ENCODE data around the gene ZFC3H1. TPM values are rescaled to one million over a fixed set of nuclear protein-coding genes. Genes with fewer than 3 reads are reported as not detected.

Gene ZFC3H1
- total RNA-seq, 1 experiment from 2014 or later: 24.4 TPM

DNA sequence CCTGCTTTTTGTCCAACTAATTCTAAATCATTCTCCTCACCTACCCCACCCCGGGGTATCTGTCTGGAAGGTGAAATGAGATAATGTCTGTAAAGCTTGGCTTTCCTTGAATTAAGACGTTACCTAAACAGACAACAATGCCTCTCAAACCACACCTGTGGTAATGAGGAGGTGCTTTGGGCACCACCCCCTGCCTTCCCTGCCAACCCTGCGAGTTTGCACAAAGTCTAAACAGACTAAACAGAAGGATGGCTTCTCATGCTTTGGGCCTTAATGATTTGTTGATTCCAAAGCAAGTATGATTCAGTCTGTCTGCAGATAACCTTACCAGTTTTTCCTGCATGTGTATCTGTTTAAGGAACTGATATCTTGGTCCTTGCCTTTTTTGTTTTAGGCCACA is 82.4 kb downstream of the ZFC3H1 start:
- Histone ChIP-seq H3K79me2 (ENCODE audit: insufficient read depth, low read length) (no peaks in the 10 kb centered on the region), H3K4ac (ENCODE audit: low read depth, low read length) (no peak overlapping the region), H3K9ac (ENCODE audit: extremely low read depth, insufficient read length, low read length) (no peak overlapping the region), H2BK120ac (ENCODE audit: low read depth, low read length, poor library complexity, severe bottlenecking) (no peak overlapping the region), H4K5ac (ENCODE audit: insufficient read length, low read depth, low read length) (no peak overlapping the region), H3K23me2 (ENCODE audit: insufficient read length, low read depth, low read length, poor library complexity, severe bottlenecking) (no peaks in the 10 kb centered on the region), H3K4me2 (ENCODE audit: insufficient read depth, insufficient read length, low read length) (no peak overlapping the region), H3K18ac (ENCODE audit: insufficient read length, low read depth, low read length) (no peak overlapping the region), H4K8ac (replicated peaks; ENCODE audit: insufficient read length, low read depth, low read length) (no peak overlapping the region), H4K20me1 (ENCODE audit: control insufficient read depth, insufficient read depth, insufficient read length) (no peaks in the 10 kb centered on the region), H2BK15ac (ENCODE audit: low read depth, low read length) (no peak overlapping the region), H2BK12ac (ENCODE audit: insufficient read length, low read depth, low read length) (no peak overlapping the region), H3K79me1 (ENCODE audit: insufficient read depth, low read depth, low read length, poor library complexity, severe bottlenecking) (no peaks in the 10 kb centered on the region), H3K4me1 (ENCODE audit: insufficient read depth, low read length) (no peaks in the 10 kb centered on the region), H3K56ac (ENCODE audit: insufficient read length, low read depth, low read length) (no peak overlapping the region), H3T11ph (ENCODE audit: low read length) (no peak overlapping the region), H3K27ac (ENCODE audit: insufficient read length, low read depth, low read length) (no peak overlapping the region), H3K14ac (ENCODE audit: insufficient read depth, low read length) (no peak overlapping the region; the same call in 1 of the 2 replicates), H3K27me3 (ENCODE audit: insufficient read depth, low read length) (no peaks in the 10 kb centered on the region), H3K9me3 (ENCODE audit: control insufficient read depth, low read depth, low read length) (no peaks in the 10 kb centered on the region), H2BK5ac (ENCODE audit: insufficient read length, low read length) (no peak overlapping the region), H2AFZ (ENCODE audit: low read length) (no peak overlapping the region), H3K23ac (ENCODE audit: insufficient read length, low read depth, low read length) (no peak overlapping the region), H2BK20ac (ENCODE audit: low read depth, low read length, poor library complexity, severe bottlenecking) (no peak overlapping the region), H2AK5ac (ENCODE audit: insufficient read length, low read length) (no peak overlapping the region), H4K91ac (ENCODE audit: insufficient read length, low read depth, low read length) (no peak overlapping the region)
- TF ChIP-seq, protein P1, sequence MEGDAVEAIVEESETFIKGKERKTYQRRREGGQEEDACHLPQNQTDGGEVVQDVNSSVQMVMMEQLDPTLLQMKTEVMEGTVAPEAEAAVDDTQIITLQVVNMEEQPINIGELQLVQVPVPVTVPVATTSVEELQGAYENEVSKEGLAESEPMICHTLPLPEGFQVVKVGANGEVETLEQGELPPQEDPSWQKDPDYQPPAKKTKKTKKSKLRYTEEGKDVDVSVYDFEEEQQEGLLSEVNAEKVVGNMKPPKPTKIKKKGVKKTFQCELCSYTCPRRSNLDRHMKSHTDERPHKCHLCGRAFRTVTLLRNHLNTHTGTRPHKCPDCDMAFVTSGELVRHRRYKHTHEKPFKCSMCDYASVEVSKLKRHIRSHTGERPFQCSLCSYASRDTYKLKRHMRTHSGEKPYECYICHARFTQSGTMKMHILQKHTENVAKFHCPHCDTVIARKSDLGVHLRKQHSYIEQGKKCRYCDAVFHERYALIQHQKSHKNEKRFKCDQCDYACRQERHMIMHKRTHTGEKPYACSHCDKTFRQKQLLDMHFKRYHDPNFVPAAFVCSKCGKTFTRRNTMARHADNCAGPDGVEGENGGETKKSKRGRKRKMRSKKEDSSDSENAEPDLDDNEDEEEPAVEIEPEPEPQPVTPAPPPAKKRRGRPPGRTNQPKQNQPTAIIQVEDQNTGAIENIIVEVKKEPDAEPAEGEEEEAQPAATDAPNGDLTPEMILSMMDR (conservative IDR thresholded peaks at IDR 0.05): no peak
- Mint-ChIP-seq H3K4me1 (peaks cover 0 to 3% of the 10 kb centered on the region in 2 experiments; a peak in 1 of 4 replicates), H3K4me3 (no peak overlapping the region), H3K36me3 (ENCODE audit: insufficient read depth in 1 of 3, low read depth in 3 of 3) (no peaks in the 10 kb centered on the region), H3K27ac (no peak overlapping the region), H3K9me3 (no peaks in the 10 kb centered on the region), H3K27me3 (ENCODE audit: low read depth) (no peaks in the 10 kb centered on the region)
- no CpG with 5 or more reads among the region's 3 CpGs for WGBS (ENCODE audit: extremely low coverage, insufficient read length, low lambda C conversion rate)
- DNase-seq: no peak
